Left lung (tissue), 10 donors: ENCODE results near the gene BAHCC1. TPM values are rescaled to one million over a fixed set of nuclear protein-coding genes. Genes with fewer than 3 reads are reported as not detected.

Experiments used
- ATAC-seq: fragments of 200-7000 bp; cut with Tn5 transposase; one replicate; pipeline ENCODE4 v1.9.1; 2020; ENCODE audit warnings: moderate library complexity
- DNase-seq, 4 donors: peaks; one replicate each; pipeline ENCODE4 v3.0.0-alpha.2; 2013 to 2020
- H3K27ac ChIP-seq, 2 donors: fragments of 200-600 bp; sonication (generic) in 1 of 2; one replicate each; pipeline versions ENCODE4 v1.5.0 to v1.8.0; 2020 to 2021
- H3K27me3 ChIP-seq, 2 donors: fragments of 200-600 bp; sonication (generic) in 1 of 2; one replicate each; pipeline versions ENCODE4 v1.5.0 to v1.8.0; 2020 to 2021
- H3K36me3 ChIP-seq, 2 donors: fragments of 200-600 bp; sonication (generic) in 1 of 2; one replicate each; pipeline versions ENCODE4 v1.5.0 to v1.8.0; 2020 to 2021
- H3K4me1 ChIP-seq, 2 donors: fragments of 200-600 bp; one replicate each; pipeline ENCODE4 v1.8.0; 2021
- H3K4me3 ChIP-seq, 2 donors: fragments of 200-600 bp; sonication (generic) in 1 of 2; one replicate each; pipeline versions ENCODE4 v1.5.0 to v1.8.0; 2020 to 2021; ENCODE audit warnings: mild to moderate bottlenecking in 1 of 2
- H3K9me3 ChIP-seq, 2 donors: fragments of 200-600 bp; sonication (generic) in 1 of 2; one replicate each; pipeline versions ENCODE4 v1.5.0 to v1.8.0; 2020 to 2021
- intact Hi-C, 2 donors: fragments of 100-400 bp; cut with DNase I; formaldehyde crosslinking; loops; one replicate each; pipeline versions ENCODE4 v1.11.2 to v1.14.2; 2022
- polyA plus RNA-seq, 6 donors: library from polyadenylated mRNA; unstranded; fragments of 120-200 nt; gene quantifications; one replicate each; pipeline ENCODE4 v1.2.1, GENCODE V29; 2013; ENCODE audit not compliant: insufficient read length in 6 of 6
- total RNA-seq, 2 donors: library from RNA; stranded (reverse); fragmentation: NEBNext Ultra II Directional; extraction: Animal tissue kit (Norgen Biotek cat#: 25700); gene quantifications; one replicate each; pipeline ENCODE4 v1.2.1, GENCODE V29; 2021
- TF ChIP-seq, protein P1 (sequence below), 2 donors: fragments of 200-600 bp; sonication (generic) in 1 of 2; IDR thresholded peaks; one replicate each; pipeline versions ENCODE4 v1.5.0 to v1.8.0; 2021; ENCODE audit warnings: antibody characterized with exemption in 2 of 2
- donor health status: DM: no; HTN: yes; CAD: no.
- donor health status: DM: no; HTN: no; CAD: no.

Gene BAHCC1
- total and polyA plus RNA-seq, 8 donors: 13.6 to 28.5 (median 21.4) TPM

DNA sequence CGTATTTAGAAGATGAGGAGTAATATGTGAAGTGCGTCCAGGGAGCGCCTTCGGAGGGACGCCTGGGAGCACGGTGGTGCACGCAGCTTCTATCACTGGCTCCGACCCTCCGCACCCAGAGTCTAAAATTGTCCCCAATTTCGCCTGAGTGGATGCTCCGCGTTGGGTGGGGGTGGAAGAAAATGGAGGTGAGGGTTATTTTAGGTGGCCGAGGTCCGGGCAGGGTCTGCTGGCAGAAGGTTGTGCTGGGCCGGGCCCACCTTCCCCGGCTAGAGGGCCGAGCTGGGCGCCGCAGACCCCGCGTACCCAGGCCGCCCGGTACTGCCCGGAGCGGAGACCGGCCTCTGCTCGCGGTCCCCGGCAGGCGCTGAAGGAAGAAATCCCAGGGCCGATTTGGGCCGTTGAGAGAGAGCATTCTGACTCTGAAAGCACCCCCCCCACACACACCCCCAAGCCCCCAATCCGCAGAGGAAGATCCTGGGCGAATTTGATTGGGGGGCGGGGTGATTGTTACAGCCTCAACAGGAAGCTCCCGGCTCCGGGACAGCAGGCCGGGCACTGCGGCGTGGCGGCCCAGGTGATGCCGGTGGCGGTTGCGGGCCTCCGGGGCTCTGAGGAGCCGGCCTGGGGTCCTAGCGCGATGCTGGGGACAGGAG lies 3.0 kb downstream of the BAHCC1 start:
- H3K27ac ChIP-seq: peak overlapping the region; percentile 93
- H3K36me3 ChIP-seq: no peaks in the 10 kb centered on the region
- TF ChIP-seq, protein P1, sequence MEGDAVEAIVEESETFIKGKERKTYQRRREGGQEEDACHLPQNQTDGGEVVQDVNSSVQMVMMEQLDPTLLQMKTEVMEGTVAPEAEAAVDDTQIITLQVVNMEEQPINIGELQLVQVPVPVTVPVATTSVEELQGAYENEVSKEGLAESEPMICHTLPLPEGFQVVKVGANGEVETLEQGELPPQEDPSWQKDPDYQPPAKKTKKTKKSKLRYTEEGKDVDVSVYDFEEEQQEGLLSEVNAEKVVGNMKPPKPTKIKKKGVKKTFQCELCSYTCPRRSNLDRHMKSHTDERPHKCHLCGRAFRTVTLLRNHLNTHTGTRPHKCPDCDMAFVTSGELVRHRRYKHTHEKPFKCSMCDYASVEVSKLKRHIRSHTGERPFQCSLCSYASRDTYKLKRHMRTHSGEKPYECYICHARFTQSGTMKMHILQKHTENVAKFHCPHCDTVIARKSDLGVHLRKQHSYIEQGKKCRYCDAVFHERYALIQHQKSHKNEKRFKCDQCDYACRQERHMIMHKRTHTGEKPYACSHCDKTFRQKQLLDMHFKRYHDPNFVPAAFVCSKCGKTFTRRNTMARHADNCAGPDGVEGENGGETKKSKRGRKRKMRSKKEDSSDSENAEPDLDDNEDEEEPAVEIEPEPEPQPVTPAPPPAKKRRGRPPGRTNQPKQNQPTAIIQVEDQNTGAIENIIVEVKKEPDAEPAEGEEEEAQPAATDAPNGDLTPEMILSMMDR (IDR thresholded peaks at IDR 0.05): no peak
- no peaks in the 10 kb centered on the region for H3K9me3 ChIP-seq
- H3K27me3 ChIP-seq: peaks cover 0 to 85% of the 10 kb centered on the region in 2 donors
- ATAC-seq: no peak
- H3K4me1 ChIP-seq: peaks cover 36 to 91% of the 10 kb centered on the region in 2 donors
- intact Hi-C loops: loop anchor here (5.0 to 10.0 kb wide), 2 partner anchors 86 to 114 kb away; partner anchors contain the start of gene ACTG1 (in 1 of the 2)
- H3K4me3 ChIP-seq: peak overlapping the region; percentile 45 to 72
- no peak for DNase-seq

- H3K27me3 ChIP-seq: peaks cover 0 to 79% of the 10 kb centered on the region in 2 donors
- TF ChIP-seq, protein P1 (IDR thresholded peaks at IDR 0.05): no peak
- peak overlapping the region; percentile 93 to 95 for H3K27ac ChIP-seq
- intact Hi-C loops: loop anchor here (5.0 to 10.0 kb wide), 2 partner anchors 86 to 113 kb away; partner anchors contain the start of gene ACTG1 (in 1 of the 2)
- H3K36me3 ChIP-seq: no peaks in the 10 kb centered on the region
- ATAC-seq (no peak), DNase-seq (no peak)
- H3K4me3 ChIP-seq: peak overlapping the region; percentile 45 to 72
- peaks cover 39 to 92% of the 10 kb centered on the region in 2 donors for H3K4me1 ChIP-seq
- H3K9me3 ChIP-seq: no peaks in the 10 kb centered on the region
Measured at GRCh38 chr17:81398832-81399411, 3.7 kb downstream of the BAHCC1 start.

DNA sequence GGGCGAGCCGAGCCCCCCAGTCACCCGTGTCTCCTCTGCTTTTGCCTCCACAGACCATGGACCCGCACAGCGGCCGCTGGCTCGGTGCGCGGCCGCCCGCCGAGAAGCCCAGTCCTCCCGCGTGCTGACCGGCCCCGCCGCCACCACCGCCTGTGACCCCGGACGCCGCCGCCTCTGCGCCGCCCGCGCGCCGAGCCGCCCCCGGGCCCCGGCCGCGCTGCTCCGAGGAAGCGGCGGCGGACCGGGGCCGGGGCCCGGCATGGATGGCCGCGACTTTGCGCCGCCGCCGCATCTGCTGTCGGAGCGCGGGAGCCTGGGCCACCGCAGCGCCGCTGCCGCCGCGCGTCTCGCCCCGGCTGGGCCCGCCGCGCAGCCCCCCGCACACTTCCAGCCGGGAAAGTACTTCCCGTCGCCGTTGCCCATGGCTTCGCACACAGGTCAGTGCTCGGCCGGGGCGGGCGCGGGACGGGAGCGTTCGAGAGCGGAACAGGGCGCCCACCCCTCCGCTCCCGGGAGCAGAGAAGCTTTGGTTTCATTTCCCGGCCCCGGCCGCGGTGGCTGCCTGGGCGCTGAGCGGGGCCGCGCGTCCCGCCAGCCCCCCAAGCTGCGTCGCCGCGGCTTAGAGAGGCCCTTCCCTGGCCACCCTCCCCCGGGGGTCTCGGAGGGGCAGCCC lies 4.4 kb downstream of the BAHCC1 start:
- intact Hi-C loops: loop anchor here (5.0 to 10.0 kb wide), 2 partner anchors 85 to 113 kb away; partner anchors contain the start of gene ACTG1 (in 1 of the 2)
- ATAC-seq (no peak), DNase-seq (peak in 1 of 4 donors; percentile 86)
- peaks cover 0 to 72% of the 10 kb centered on the region in 2 donors for H3K27me3 ChIP-seq
- H3K9me3 ChIP-seq: no peaks in the 10 kb centered on the region
- TF ChIP-seq, protein P1 (IDR thresholded peaks at IDR 0.05): no peak
- peak overlapping the region; percentile 93 to 95 for H3K27ac ChIP-seq
- peaks cover 38 to 89% of the 10 kb centered on the region in 2 donors for H3K4me1 ChIP-seq
- H3K4me3 ChIP-seq: peak overlapping the region; percentile 49 to 72
- H3K36me3 ChIP-seq: no peaks in the 10 kb centered on the region

GRCh38 chr17:81400154-81400977 lies 5.1 kb downstream of the BAHCC1 start:
- peaks cover 42 to 88% of the 10 kb centered on the region in 2 donors for H3K4me1 ChIP-seq
- intact Hi-C loops: loop anchor here in 1 of 2 donors (10.0 kb wide), 1 partner anchor 84 kb away; no protein-coding TSS in a partner anchor
- peak; percentile 15 for ATAC-seq

More at GRCh38 chr17:81400154-81400977, 5.1 kb downstream of the BAHCC1 start:
- TF ChIP-seq, protein P1 (IDR thresholded peaks at IDR 0.05): no peak
- Histone ChIP-seq H3K9me3 (no peaks in the 10 kb centered on the region), H3K27ac (peak overlapping the region; percentile 93 to 95), H3K36me3 (no peaks in the 10 kb centered on the region), H3K4me3 (peak overlapping the region; percentile 49 to 72), H3K27me3 (peaks cover 0 to 65% of the 10 kb centered on the region in 2 donors)
- DNase-seq: no peak
